Measurements from ENCODE around the gene LOC101059915.

The LOC101059915 gene

GRCh38 chrX:71622032-71622575 is 45.2 kb upstream of the LOC101059915 start:
- Histone ChIP-seq H3F3A (ENCODE audit: control insufficient read depth, insufficient read depth) (no peaks in the 10 kb centered on the region), H3K4me1 (ENCODE audit: control insufficient read depth, low read length) (peaks cover 18% of the 10 kb centered on the region), H3K27me3 (ENCODE audit: control insufficient read depth, low read length) (no peaks in the 10 kb centered on the region), H3K79me2 (ENCODE audit: control insufficient read depth, low read length) (no peaks in the 10 kb centered on the region), H3K36me3 (ENCODE audit: control insufficient read depth, low read length) (no peaks in the 10 kb centered on the region), H4K20me1 (ENCODE audit: control insufficient read depth, insufficient read depth, low read depth, low read length) (no peaks in the 10 kb centered on the region), H3K4me3 (ENCODE audit: low read length) (no peak overlapping the region), H3K9me3 (ENCODE audit: control insufficient read depth, insufficient read depth, low read length) (no peaks in the 10 kb centered on the region), H3K27ac (ENCODE audit: low read depth, low read length) (no peak overlapping the region), H3K9me2 (replicated peaks; ENCODE audit: control insufficient read depth, low read length) (no peaks in the 10 kb centered on the region), H3K4me2 (ENCODE audit: low read length) (no peak overlapping the region; the same call in 1 of the 2 replicates)
- TF ChIP-seq, protein P1, sequence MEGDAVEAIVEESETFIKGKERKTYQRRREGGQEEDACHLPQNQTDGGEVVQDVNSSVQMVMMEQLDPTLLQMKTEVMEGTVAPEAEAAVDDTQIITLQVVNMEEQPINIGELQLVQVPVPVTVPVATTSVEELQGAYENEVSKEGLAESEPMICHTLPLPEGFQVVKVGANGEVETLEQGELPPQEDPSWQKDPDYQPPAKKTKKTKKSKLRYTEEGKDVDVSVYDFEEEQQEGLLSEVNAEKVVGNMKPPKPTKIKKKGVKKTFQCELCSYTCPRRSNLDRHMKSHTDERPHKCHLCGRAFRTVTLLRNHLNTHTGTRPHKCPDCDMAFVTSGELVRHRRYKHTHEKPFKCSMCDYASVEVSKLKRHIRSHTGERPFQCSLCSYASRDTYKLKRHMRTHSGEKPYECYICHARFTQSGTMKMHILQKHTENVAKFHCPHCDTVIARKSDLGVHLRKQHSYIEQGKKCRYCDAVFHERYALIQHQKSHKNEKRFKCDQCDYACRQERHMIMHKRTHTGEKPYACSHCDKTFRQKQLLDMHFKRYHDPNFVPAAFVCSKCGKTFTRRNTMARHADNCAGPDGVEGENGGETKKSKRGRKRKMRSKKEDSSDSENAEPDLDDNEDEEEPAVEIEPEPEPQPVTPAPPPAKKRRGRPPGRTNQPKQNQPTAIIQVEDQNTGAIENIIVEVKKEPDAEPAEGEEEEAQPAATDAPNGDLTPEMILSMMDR (IDR thresholded peaks at IDR 0.05; ENCODE audit: low read depth, low read length, poor library complexity, severe bottlenecking): no peak
- no peak for TF ChIP-seq EZH2phosphoT487 (IDR thresholded peaks at IDR 0.05; ENCODE audit: borderline replicate concordance, low read length)

- Histone ChIP-seq H3K79me2 (ENCODE audit: control insufficient read depth, low read length) (no peaks in the 10 kb centered on the region), H3K9me3 (ENCODE audit: control insufficient read depth, insufficient read depth, low read length) (no peaks in the 10 kb centered on the region), H3K27me3 (ENCODE audit: control insufficient read depth, low read length) (no peaks in the 10 kb centered on the region), H3K36me3 (ENCODE audit: control insufficient read depth, low read length) (no peaks in the 10 kb centered on the region), H4K20me1 (ENCODE audit: control insufficient read depth, insufficient read depth, low read depth, low read length) (no peaks in the 10 kb centered on the region), H3K4me1 (ENCODE audit: control insufficient read depth, low read length) (peaks cover 18% of the 10 kb centered on the region), H3K4me2 (ENCODE audit: low read length) (peak overlapping the region; percentile 37), H3K4me3 (ENCODE audit: low read length) (no peak overlapping the region), H3F3A (ENCODE audit: control insufficient read depth, insufficient read depth) (no peaks in the 10 kb centered on the region), H3K9me2 (replicated peaks; ENCODE audit: control insufficient read depth, low read length) (no peaks in the 10 kb centered on the region), H3K27ac (ENCODE audit: low read depth, low read length) (no peak overlapping the region)
- TF ChIP-seq EZH2phosphoT487 (IDR thresholded peaks at IDR 0.05; ENCODE audit: borderline replicate concordance, low read length): no peak
- TF ChIP-seq, protein P1 (IDR thresholded peaks at IDR 0.05; ENCODE audit: low read depth, low read length, poor library complexity, severe bottlenecking): peak; percentile 12
Observed at GRCh38 chrX:71622576-71623450, 44.5 kb upstream of the LOC101059915 start.

DNA sequence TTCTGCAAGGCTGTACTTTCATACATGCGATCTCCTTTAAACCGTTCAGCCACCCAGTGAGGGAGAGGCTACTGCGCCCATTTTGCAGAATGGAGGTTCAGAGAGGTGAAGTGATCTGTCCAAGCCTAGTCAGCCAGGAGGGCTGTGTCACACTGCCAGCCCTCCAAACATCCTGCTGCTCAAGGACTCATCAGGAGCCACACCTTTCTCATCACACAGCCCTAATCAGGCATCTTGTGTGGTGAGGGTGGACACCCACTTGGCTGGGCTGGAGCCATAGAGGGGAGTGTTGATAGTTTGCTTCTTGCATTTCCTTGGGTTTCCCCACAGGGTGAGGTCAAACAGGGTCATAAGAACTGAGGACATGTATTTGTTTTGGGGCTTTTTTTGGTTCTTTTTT is 43.6 kb upstream of the LOC101059915 start:
- H3K4me2 ChIP-seq (ENCODE audit: low read length): no peak overlapping the region
- TF ChIP-seq, protein P1 (IDR thresholded peaks at IDR 0.05; ENCODE audit: low read depth, low read length, poor library complexity, severe bottlenecking): no peak
- TF ChIP-seq EZH2phosphoT487 (IDR thresholded peaks at IDR 0.05; ENCODE audit: borderline replicate concordance, low read length): no peak
- no peaks in the 10 kb centered on the region for H3K36me3 ChIP-seq (ENCODE audit: control insufficient read depth, low read length)
- H3K9me2 ChIP-seq (replicated peaks; ENCODE audit: control insufficient read depth, low read length): no peaks in the 10 kb centered on the region
- peaks cover 18% of the 10 kb centered on the region for H3K4me1 ChIP-seq (ENCODE audit: control insufficient read depth, low read length)
- H4K20me1 ChIP-seq (ENCODE audit: control insufficient read depth, insufficient read depth, low read depth, low read length): no peaks in the 10 kb centered on the region
- H3F3A ChIP-seq (ENCODE audit: control insufficient read depth, insufficient read depth): no peaks in the 10 kb centered on the region
- no peaks in the 10 kb centered on the region for H3K27me3 ChIP-seq (ENCODE audit: control insufficient read depth, low read length)
- no peak overlapping the region for H3K27ac ChIP-seq (ENCODE audit: low read depth, low read length)
- H3K9me3 ChIP-seq (ENCODE audit: control insufficient read depth, insufficient read depth, low read length): no peaks in the 10 kb centered on the region
- no peak overlapping the region for H3K4me3 ChIP-seq (ENCODE audit: low read length)
- no peaks in the 10 kb centered on the region for H3K79me2 ChIP-seq (ENCODE audit: control insufficient read depth, low read length)
